Sigmoid colon (tissue), 7 donors: ENCODE data around the gene TMED10. TPM values are rescaled to one million over a fixed set of nuclear protein-coding genes. Genes with fewer than 3 reads are reported as not detected.

Experiments used
- DNase-seq: peaks from one replicate; pipeline ENCODE4 v3.0.0-alpha.2; 2019
- H3K27ac ChIP-seq, 4 donors: fragments of 200-600 bp; sonication (generic); one replicate each; pipeline ENCODE4 v1.5.1; 2016 to 2019; ENCODE audit warnings: mild to moderate bottlenecking in 1 of 4
- H3K27me3 ChIP-seq, 3 donors: fragments of 200-600 bp; sonication (generic); one replicate each; pipeline ENCODE4 v1.5.1; 2019; ENCODE audit warnings: mild to moderate bottlenecking in 1 of 3
- H3K36me3 ChIP-seq, 4 donors: fragments of 200-600 bp; sonication (generic); one replicate each; pipeline ENCODE4 v1.5.1; 2016 to 2019
- H3K4me1 ChIP-seq, 4 donors: fragments of 200-600 bp; sonication (generic); one replicate each; pipeline ENCODE4 v1.5.1; 2017 to 2019
- H3K4me3 ChIP-seq, 4 donors: fragments of 200-600 bp; sonication (generic); one replicate each; pipeline ENCODE4 v1.5.1; 2017 to 2019; ENCODE audit warnings: mild to moderate bottlenecking in 2 of 4, moderate library complexity in 1 of 4
- H3K9me3 ChIP-seq, 4 donors: fragments of 200-600 bp in 3 of 4; sonication (generic) in 3 of 4; one replicate each; pipeline versions ENCODE4 v1.5.1 to v1.6.1; 2013 to 2019
- EP300 ChIP-seq, 4 donors: sonication (generic); formaldehyde crosslinking; IDR thresholded peaks; one replicate each; pipeline ENCODE4 v1.6.1; 2017; ENCODE audit warnings: antibody characterized with exemption in 4 of 4
- POLR2A ChIP-seq, 2 donors: fragments of 450-650 bp; IDR thresholded peaks; one replicate each; pipeline ENCODE4 v1.6.1; 2016; ENCODE audit warnings: antibody characterized with exemption in 2 of 2, mild to moderate bottlenecking in 2 of 2, moderate library complexity in 2 of 2
- POLR2AphosphoS5 ChIP-seq, 4 donors: sonication (generic); formaldehyde crosslinking; IDR thresholded peaks; one replicate each; pipeline ENCODE4 v1.6.1; 2017; ENCODE audit warnings: antibody characterized with exemption in 4 of 4
- WGBS, 2 donors: extraction: QIAGEN DNeasy Blood & Tissue Kit; methylation state at CpG; one replicate each; pipeline ENCODE4 v1.1.7; 2013; 5-methylcytosine and 5-hydroxymethylcytosine counted together
- intact Hi-C: fragments of 100-400 bp; cut with DNase I; formaldehyde crosslinking; loops from one replicate; pipeline ENCODE4 v1.15.1; 2023
- polyA plus RNA-seq, 3 donors: library from polyadenylated mRNA; stranded (reverse); fragments of 200-250 nt; gene quantifications; one replicate each; pipeline ENCODE4 v1.2.3, GENCODE V29; 2013
- total RNA-seq, 4 donors: library from RNA; depleted of rRNA; stranded (reverse); fragments of >200 nt; gene quantifications; one replicate each; pipeline ENCODE4 v1.1.0, GENCODE V29; 2016
- TF ChIP-seq, protein P1 (sequence below), 4 experiments: fragments of 450-650 bp in 3 of 4; fragments of 200-600 bp in 1 of 4; IDR thresholded peaks; one replicate each; pipeline ENCODE4 v1.5.1; 2016 to 2019; ENCODE audit warnings: antibody characterized with exemption in 4 of 4, mild to moderate bottlenecking in 3 of 4, moderate library complexity in 2 of 4
- donor health status: healthy with polysubstance abuse.
- donor health status: Bipolar disorder and iron deficiency.
- donor health status: healthy.

Gene TMED10
- total and polyA plus RNA-seq, 7 donors = 38.4 to 236 (median 163) TPM

GRCh38 chr14:75188520-75189268 lies 12.3 kb upstream of the TMED10 start:
- Histone ChIP-seq H3K36me3 (no peaks in the 10 kb centered on the region), H3K9me3 (no peaks in the 10 kb centered on the region), H3K27ac (peak overlapping the region in 1 of 4 donors; percentile 41), H3K4me1 (no peaks in the 10 kb centered on the region), H3K27me3 (no peaks in the 10 kb centered on the region), H3K4me3 (no peak overlapping the region)
- intact Hi-C loops = no loop called here
- TF ChIP-seq, protein P1, sequence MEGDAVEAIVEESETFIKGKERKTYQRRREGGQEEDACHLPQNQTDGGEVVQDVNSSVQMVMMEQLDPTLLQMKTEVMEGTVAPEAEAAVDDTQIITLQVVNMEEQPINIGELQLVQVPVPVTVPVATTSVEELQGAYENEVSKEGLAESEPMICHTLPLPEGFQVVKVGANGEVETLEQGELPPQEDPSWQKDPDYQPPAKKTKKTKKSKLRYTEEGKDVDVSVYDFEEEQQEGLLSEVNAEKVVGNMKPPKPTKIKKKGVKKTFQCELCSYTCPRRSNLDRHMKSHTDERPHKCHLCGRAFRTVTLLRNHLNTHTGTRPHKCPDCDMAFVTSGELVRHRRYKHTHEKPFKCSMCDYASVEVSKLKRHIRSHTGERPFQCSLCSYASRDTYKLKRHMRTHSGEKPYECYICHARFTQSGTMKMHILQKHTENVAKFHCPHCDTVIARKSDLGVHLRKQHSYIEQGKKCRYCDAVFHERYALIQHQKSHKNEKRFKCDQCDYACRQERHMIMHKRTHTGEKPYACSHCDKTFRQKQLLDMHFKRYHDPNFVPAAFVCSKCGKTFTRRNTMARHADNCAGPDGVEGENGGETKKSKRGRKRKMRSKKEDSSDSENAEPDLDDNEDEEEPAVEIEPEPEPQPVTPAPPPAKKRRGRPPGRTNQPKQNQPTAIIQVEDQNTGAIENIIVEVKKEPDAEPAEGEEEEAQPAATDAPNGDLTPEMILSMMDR (IDR thresholded peaks at IDR 0.05) = no peak
- no peak for TF ChIP-seq POLR2A (IDR thresholded peaks at IDR 0.05)
- TF ChIP-seq POLR2AphosphoS5 (IDR thresholded peaks at IDR 0.05) = peak in 1 of 4 donors; percentile 30
- TF ChIP-seq EP300 (IDR thresholded peaks at IDR 0.05) = peak in 2 of 4 donors; percentile 58 to 83
- no peak for DNase-seq
- WGBS, 2 donors = 71 to 85% methylated on average over 7 of the region's 7 CpGs

GRCh38 chr14:75188086-75188485 lies 11.7 kb upstream of the TMED10 start:
- WGBS, 2 donors = 88 to 91% methylated on average over 4 of the region's 4 CpGs
- Histone ChIP-seq H3K4me3 (no peak overlapping the region), H3K27ac (peak overlapping the region in 1 of 4 donors; percentile 12), H3K27me3 (no peaks in the 10 kb centered on the region), H3K9me3 (no peaks in the 10 kb centered on the region), H3K4me1 (peaks cover 0 to 3% (median 0%) of the 10 kb centered on the region in 4 donors), H3K36me3 (no peaks in the 10 kb centered on the region)
- DNase-seq = no peak
- intact Hi-C loops = no loop called here
- TF ChIP-seq POLR2AphosphoS5 (IDR thresholded peaks at IDR 0.05) = no peak
- TF ChIP-seq, protein P1 (IDR thresholded peaks at IDR 0.05) = no peak

DNA sequence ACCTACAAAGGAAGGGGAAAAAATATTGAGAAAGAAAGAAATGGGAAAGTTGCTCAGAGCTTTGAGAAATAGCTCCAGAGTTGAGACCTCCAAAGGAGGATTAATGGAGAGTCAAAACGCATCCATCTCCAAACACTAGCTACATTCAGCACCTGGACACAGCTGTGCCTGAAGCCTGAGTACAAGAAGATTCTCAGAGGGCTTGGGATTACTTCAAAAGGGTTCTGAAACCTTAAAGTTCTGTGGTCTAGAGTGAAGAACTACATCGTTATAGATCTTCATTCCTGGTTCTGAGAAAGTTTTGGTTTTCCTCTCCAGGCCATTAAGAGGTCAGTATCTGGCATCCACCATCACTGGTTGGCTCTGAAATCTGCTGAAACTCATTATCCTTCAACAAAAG lies 10.5 kb upstream of the TMED10 start:
- DNase-seq = no peak

DNA sequence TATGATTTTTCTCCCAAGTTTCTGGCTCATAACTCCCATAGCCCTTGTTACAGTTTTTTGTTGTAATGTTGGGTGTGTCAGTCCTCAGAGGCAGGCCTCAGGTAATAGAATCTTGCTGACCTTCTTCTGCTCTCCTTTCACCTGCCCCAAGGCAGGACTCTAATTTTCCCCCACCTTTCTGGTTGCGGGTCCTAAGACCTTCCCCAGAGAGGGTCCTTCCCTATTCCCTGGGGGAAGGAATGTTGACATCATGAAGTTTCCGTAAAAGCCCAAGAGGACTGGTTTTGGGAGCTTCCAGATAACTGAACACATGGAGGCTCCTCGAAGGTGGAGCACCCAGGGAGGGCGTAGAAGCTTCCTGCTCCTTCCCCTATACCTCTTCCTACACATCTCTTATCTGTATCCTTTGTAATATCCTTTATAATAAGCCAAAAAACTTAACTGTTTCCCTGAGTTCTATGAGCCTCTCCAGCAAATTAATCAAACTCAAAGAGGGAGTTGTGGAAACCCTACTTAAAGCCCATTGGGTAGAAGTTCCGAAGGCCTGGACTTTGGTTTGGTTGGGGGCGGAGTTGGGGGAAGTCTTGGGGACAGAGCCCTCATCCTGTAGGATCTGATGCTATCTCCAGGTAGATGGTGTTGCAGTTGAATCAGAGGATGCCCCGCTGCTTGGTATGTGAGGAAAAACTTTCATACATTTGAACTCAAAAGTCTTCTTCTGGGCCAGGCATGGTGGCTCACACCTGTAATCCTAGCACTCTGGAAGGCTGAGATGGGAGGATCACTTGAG lies 9.0 kb upstream of the TMED10 start:
- no peak for DNase-seq
- H3K4me1 ChIP-seq = peaks cover 0 to 6% (median 2%) of the 10 kb centered on the region in 4 donors
- intact Hi-C loops = no loop called here
- 86 to 92% methylated on average over 7 of the region's 7 CpGs for WGBS, 2 donors
- TF ChIP-seq, protein P1 (IDR thresholded peaks at IDR 0.05) = no peak
- TF ChIP-seq POLR2A (IDR thresholded peaks at IDR 0.05) (no peak), EP300 (IDR thresholded peaks at IDR 0.05) (no peak), POLR2AphosphoS5 (IDR thresholded peaks at IDR 0.05) (no peak)
- H3K27ac ChIP-seq = no peak overlapping the region
- no peaks in the 10 kb centered on the region for H3K9me3 ChIP-seq
- no peaks in the 10 kb centered on the region for H3K27me3 ChIP-seq
- H3K4me3 ChIP-seq = no peak overlapping the region
- no peaks in the 10 kb centered on the region for H3K36me3 ChIP-seq

More for the DNA sequence above, 10.5 kb upstream of the TMED10 start:
- Histone ChIP-seq H3K36me3 (no peaks in the 10 kb centered on the region), H3K9me3 (no peaks in the 10 kb centered on the region), H3K4me3 (no peak overlapping the region), H3K27me3 (no peaks in the 10 kb centered on the region), H3K4me1 (peaks cover 0 to 6% (median 2%) of the 10 kb centered on the region in 4 donors), H3K27ac (no peak overlapping the region)
- TF ChIP-seq, protein P1 (IDR thresholded peaks at IDR 0.05) = no peak
- TF ChIP-seq POLR2A (IDR thresholded peaks at IDR 0.05) = no peak
- TF ChIP-seq POLR2AphosphoS5 (IDR thresholded peaks at IDR 0.05) = no peak
- TF ChIP-seq EP300 (IDR thresholded peaks at IDR 0.05) = no peak
- intact Hi-C loops = no loop called here
- WGBS, 2 donors = 71 to 85% methylated on average over 2 of the region's 2 CpGs
